Transverse colon (tissue), 4 donors: ENCODE data around the gene IL19. TPM values are rescaled to one million over a fixed set of nuclear protein-coding genes. Genes with fewer than 3 reads are reported as not detected.
"Not testable (repeated sequence)": the region's sequence is repeated elsewhere in the genome, so short reads cannot be mapped to it uniquely, and the experiment has no call there.

Experiments used
- DNase-seq: peaks from one replicate; pipeline ENCODE4 v3.0.0-alpha.2; 2019
- H3K27ac ChIP-seq, 4 donors: fragments of 200-600 bp; sonication (generic); 2 replicates each; pipeline ENCODE4 v1.5.1; 2016 to 2018; ENCODE audit warnings: inconsistent platforms in 4 of 4
- H3K27me3 ChIP-seq: fragments of 200-600 bp; sonication (generic); 2 replicates; pipeline ENCODE4 v1.5.1; 2017; ENCODE audit warnings: inconsistent platforms
- H3K36me3 ChIP-seq, 4 donors: fragments of 200-600 bp; sonication (generic); 2 replicates each; pipeline ENCODE4 v1.5.1; 2017 to 2019; ENCODE audit warnings: inconsistent platforms in 4 of 4
- H3K4me1 ChIP-seq, 4 donors: fragments of 200-600 bp; sonication (generic); 2 replicates each; pipeline ENCODE4 v1.5.1; 2017 to 2020; ENCODE audit warnings: inconsistent platforms in 4 of 4
- H3K4me3 ChIP-seq, 4 donors: fragments of 200-600 bp; sonication (generic); 1 replicate in 1 of 4; 2 replicates in 3 of 4; pipeline versions ENCODE4 v1.5.1 to v1.6.1; 2017 to 2019; ENCODE audit warnings: inconsistent platforms in 4 of 4
- H3K9me3 ChIP-seq, 2 donors: fragments of 200-600 bp; sonication (generic); 2 replicates each; pipeline ENCODE4 v1.5.1; 2017 to 2019; ENCODE audit warnings: inconsistent platforms in 2 of 2
- EP300 ChIP-seq: sonication (generic); formaldehyde crosslinking; IDR thresholded peaks from one replicate; pipeline ENCODE4 v1.6.1; 2017; ENCODE audit warnings: antibody characterized with exemption, low read depth
- POLR2A ChIP-seq: fragments of 450-650 bp; IDR thresholded peaks from one replicate; pipeline ENCODE4 v1.6.1; 2016; ENCODE audit warnings: antibody characterized with exemption, mild to moderate bottlenecking, moderate library complexity
- POLR2AphosphoS5 ChIP-seq, 3 donors: sonication (generic); formaldehyde crosslinking; IDR thresholded peaks; one replicate each; pipeline ENCODE4 v1.6.1; 2016; ENCODE audit warnings: antibody characterized with exemption in 3 of 3
- WGBS, 2 donors: methylation state at CpG; one replicate each; pipeline ENCODE4 v1.1.5; 2018; ENCODE audit warnings: low coverage in 1 of 2; 5-methylcytosine and 5-hydroxymethylcytosine counted together
- in situ Hi-C, 4 donors: fragments of 200-750 bp; cut with MboI; loops; one replicate each; pipeline versions ENCODE4 v1.15.0 to v1.15.1; 2017; ENCODE audit warnings: low sequenced_read_pairs in 3 of 4, low pct_ligation_motif_present in 1 of 4, low pct_unique_long_range_greater_than_20kb in 1 of 4
- intact Hi-C: fragments of 100-400 bp; cut with DNase I; formaldehyde crosslinking; loops from one replicate; pipeline ENCODE4 v1.15.1; 2023; ENCODE audit warnings: low total_unique reads
- total RNA-seq, 4 donors: library from RNA; depleted of rRNA; stranded (reverse); fragments of >200 nt; gene quantifications; one replicate each; pipeline ENCODE4 v1.1.0, GENCODE V29; 2016
- TF ChIP-seq, protein P1 (sequence below), 5 experiments: fragments of 200-600 bp in 3 of 5; fragments of 450-650 bp in 2 of 5; sonication (generic) in 3 of 5; IDR thresholded peaks; 1 replicate in 2 of 5; 2 replicates in 3 of 5; pipeline ENCODE4 v1.5.1; 2016 to 2017; ENCODE audit warnings: antibody characterized with exemption in 5 of 5, inconsistent platforms in 3 of 5, mild to moderate bottlenecking in 2 of 5, moderate library complexity in 1 of 5

The IL19 gene
- total RNA-seq, 4 donors from 2014 or later = not detected

GRCh38 chr1:206851341-206852010 is 80.9 kb downstream of the IL19 start:
- H3K36me3 ChIP-seq = no peaks in the 10 kb centered on the region
- no peak overlapping the region for H3K27ac ChIP-seq
- H3K4me1 ChIP-seq = no peaks in the 10 kb centered on the region
- intact Hi-C loops = no loop called here
- WGBS, 2 donors = 79 to 84% methylated on average over 4 to 5 of the region's 5 CpGs
- no peak for DNase-seq
- H3K27me3 ChIP-seq = no peaks in the 10 kb centered on the region
- no peak overlapping the region for H3K4me3 ChIP-seq
- no peak for TF ChIP-seq POLR2AphosphoS5 (IDR thresholded peaks at IDR 0.05)
- TF ChIP-seq, protein P1, sequence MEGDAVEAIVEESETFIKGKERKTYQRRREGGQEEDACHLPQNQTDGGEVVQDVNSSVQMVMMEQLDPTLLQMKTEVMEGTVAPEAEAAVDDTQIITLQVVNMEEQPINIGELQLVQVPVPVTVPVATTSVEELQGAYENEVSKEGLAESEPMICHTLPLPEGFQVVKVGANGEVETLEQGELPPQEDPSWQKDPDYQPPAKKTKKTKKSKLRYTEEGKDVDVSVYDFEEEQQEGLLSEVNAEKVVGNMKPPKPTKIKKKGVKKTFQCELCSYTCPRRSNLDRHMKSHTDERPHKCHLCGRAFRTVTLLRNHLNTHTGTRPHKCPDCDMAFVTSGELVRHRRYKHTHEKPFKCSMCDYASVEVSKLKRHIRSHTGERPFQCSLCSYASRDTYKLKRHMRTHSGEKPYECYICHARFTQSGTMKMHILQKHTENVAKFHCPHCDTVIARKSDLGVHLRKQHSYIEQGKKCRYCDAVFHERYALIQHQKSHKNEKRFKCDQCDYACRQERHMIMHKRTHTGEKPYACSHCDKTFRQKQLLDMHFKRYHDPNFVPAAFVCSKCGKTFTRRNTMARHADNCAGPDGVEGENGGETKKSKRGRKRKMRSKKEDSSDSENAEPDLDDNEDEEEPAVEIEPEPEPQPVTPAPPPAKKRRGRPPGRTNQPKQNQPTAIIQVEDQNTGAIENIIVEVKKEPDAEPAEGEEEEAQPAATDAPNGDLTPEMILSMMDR (IDR thresholded peaks at IDR 0.05) = no peak
- TF ChIP-seq POLR2A = no peak
- TF ChIP-seq EP300 = no peak
- in situ Hi-C loops = no loop called here
- peaks cover 0 to 5% of the 10 kb centered on the region in 2 donors for H3K9me3 ChIP-seq

- 89 to 95% methylated on average over 2 of the region's 2 CpGs for WGBS, 2 donors
- intact Hi-C loops, DNase-seq, H3K4me3 ChIP-seq, H3K27ac ChIP-seq, H3K36me3 ChIP-seq, H3K9me3 ChIP-seq, H3K4me1 ChIP-seq, H3K27me3 ChIP-seq, in situ Hi-C loops: not testable (repeated sequence)
These were observed 82.1 kb downstream of the IL19 start for GRCh38 chr1:206852662-206853061.

GRCh38 chr1:206853696-206854095 is 83.1 kb downstream of the IL19 start:
- DNase-seq, intact Hi-C loops, H3K27ac ChIP-seq, H3K9me3 ChIP-seq, H3K27me3 ChIP-seq, H3K4me3 ChIP-seq, in situ Hi-C loops, H3K36me3 ChIP-seq, H3K4me1 ChIP-seq: not testable (repeated sequence)

- in situ Hi-C loops = no loop called here
- H3K27ac ChIP-seq = no peak overlapping the region
These were observed 84.0 kb downstream of the IL19 start for GRCh38 chr1:206854401-206855129.

GRCh38 chr1:206855859-206856258 is 85.3 kb downstream of the IL19 start:
- in situ Hi-C loops (no loop called here), intact Hi-C loops (no loop called here)
- 73 to 92% methylated on average over 2 of the region's 2 CpGs for WGBS, 2 donors

More at GRCh38 chr1:206854401-206855129, 84.0 kb downstream of the IL19 start:
- H3K4me3 ChIP-seq = no peak overlapping the region
- no peaks in the 10 kb centered on the region for H3K36me3 ChIP-seq
- no peaks in the 10 kb centered on the region for H3K27me3 ChIP-seq
- no peaks in the 10 kb centered on the region for H3K4me1 ChIP-seq
- intact Hi-C loops = no loop called here
- no peak for DNase-seq
- TF ChIP-seq POLR2A (no peak), POLR2AphosphoS5 (IDR thresholded peaks at IDR 0.05) (no peak), EP300 (no peak)
- TF ChIP-seq, protein P1 (IDR thresholded peaks at IDR 0.05) = no peak
- 80 to 81% methylated on average over 1 to 3 of the region's 3 CpGs for WGBS, 2 donors
- peaks cover 0 to 5% of the 10 kb centered on the region in 2 donors for H3K9me3 ChIP-seq

More at GRCh38 chr1:206855859-206856258, 85.3 kb downstream of the IL19 start:
- H3K36me3 ChIP-seq = no peaks in the 10 kb centered on the region
- H3K4me1 ChIP-seq = no peaks in the 10 kb centered on the region
- no peak for TF ChIP-seq POLR2AphosphoS5 (IDR thresholded peaks at IDR 0.05)
- TF ChIP-seq, protein P1 (IDR thresholded peaks at IDR 0.05) = no peak
- TF ChIP-seq EP300 = no peak
- TF ChIP-seq POLR2A = no peak
- H3K27ac ChIP-seq = no peak overlapping the region
- no peak overlapping the region for H3K4me3 ChIP-seq
- H3K9me3 ChIP-seq = peaks cover 0 to 5% of the 10 kb centered on the region in 2 donors
- no peak for DNase-seq
- H3K27me3 ChIP-seq = no peaks in the 10 kb centered on the region
